ENCODE measurements around the gene MAN1A1. TPM values are rescaled to one million over a fixed set of nuclear protein-coding genes. Genes with fewer than 3 reads are reported as not detected.

The MAN1A1 gene
- total RNA-seq, 2 donors from 2014 or later = 85.4 to 109 TPM

GRCh38 chr6:119128252-119128912, 221.2 kb downstream of the MAN1A1 start:
- intact Hi-C loops (cut with DNase I) = no loop called here
- TF ChIP-seq, protein P1, sequence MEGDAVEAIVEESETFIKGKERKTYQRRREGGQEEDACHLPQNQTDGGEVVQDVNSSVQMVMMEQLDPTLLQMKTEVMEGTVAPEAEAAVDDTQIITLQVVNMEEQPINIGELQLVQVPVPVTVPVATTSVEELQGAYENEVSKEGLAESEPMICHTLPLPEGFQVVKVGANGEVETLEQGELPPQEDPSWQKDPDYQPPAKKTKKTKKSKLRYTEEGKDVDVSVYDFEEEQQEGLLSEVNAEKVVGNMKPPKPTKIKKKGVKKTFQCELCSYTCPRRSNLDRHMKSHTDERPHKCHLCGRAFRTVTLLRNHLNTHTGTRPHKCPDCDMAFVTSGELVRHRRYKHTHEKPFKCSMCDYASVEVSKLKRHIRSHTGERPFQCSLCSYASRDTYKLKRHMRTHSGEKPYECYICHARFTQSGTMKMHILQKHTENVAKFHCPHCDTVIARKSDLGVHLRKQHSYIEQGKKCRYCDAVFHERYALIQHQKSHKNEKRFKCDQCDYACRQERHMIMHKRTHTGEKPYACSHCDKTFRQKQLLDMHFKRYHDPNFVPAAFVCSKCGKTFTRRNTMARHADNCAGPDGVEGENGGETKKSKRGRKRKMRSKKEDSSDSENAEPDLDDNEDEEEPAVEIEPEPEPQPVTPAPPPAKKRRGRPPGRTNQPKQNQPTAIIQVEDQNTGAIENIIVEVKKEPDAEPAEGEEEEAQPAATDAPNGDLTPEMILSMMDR (IDR thresholded peaks at IDR 0.05) = no peak
- TF ChIP-seq POLR2A (IDR thresholded peaks at IDR 0.05) = no peak
- 71 to 72% methylated on average over 2 of the region's 2 CpGs for WGBS, 2 donors
- H3K27ac ChIP-seq = no peak overlapping the region
- no peak overlapping the region for H3K4me3 ChIP-seq
- peaks cover 39% of the 10 kb centered on the region for H3K4me1 ChIP-seq
- no peak for DNase-seq
- no peaks in the 10 kb centered on the region for H3K36me3 ChIP-seq (replicated peaks in 1 of 2; ENCODE audit: insufficient read depth in 1 of 2, low read depth in 2 of 2)
- no peaks in the 10 kb centered on the region for H3K27me3 ChIP-seq
- ATAC-seq = no peak
- H3K9me3 ChIP-seq = no peaks in the 10 kb centered on the region

DNA sequence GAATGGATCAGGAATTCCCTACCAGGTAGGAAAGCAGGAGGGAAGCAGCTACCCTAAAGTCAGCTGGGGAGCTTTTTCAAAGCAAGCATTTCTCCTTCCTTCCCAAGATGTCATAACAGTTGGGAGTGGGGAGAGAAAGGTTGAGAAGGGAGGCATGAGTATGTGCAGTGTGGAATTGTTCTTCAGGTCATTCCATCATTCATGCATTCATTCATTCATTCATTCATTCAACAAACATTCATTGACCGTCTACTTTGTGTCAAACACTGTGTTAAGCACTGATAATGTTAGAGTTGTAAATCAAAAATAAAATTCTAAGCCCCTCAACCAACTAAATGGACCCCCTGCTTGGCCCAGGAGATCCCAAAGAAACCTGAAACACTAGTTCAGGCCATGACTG, 221.9 kb downstream of the MAN1A1 start:
- no peaks in the 10 kb centered on the region for H3K27me3 ChIP-seq
- WGBS, 2 donors = 81 to 95% methylated on average over 1 of the region's 1 CpG
- H3K9me3 ChIP-seq = no peaks in the 10 kb centered on the region
- intact Hi-C loops (cut with DNase I) = no loop called here
- TF ChIP-seq POLR2A (IDR thresholded peaks at IDR 0.05) = no peak
- TF ChIP-seq, protein P1 (IDR thresholded peaks at IDR 0.05) = no peak
- H3K36me3 ChIP-seq (replicated peaks in 1 of 2; ENCODE audit: insufficient read depth in 1 of 2, low read depth in 2 of 2) = no peaks in the 10 kb centered on the region
- peaks cover 38% of the 10 kb centered on the region for H3K4me1 ChIP-seq
- no peak overlapping the region for H3K4me3 ChIP-seq
- DNase-seq (no peak), ATAC-seq (no peak)
- H3K27ac ChIP-seq = no peak overlapping the region

Small RNA genes within 50 kb of the gene (small RNA-seq; reads per million reads assigned to genes)
- gene AL022722.2 (not detected), gene RNU6-194P (not detected)

Data from body of pancreas (tissue), 4 donors.